Smooth muscle cell (in vitro differentiated cells): ENCODE data around the gene YIPF1. TPM values are rescaled to one million over a fixed set of nuclear protein-coding genes. Genes with fewer than 3 reads are reported as not detected.
A peak's percentile ranks its signal among the peaks of the same experiment; 100 is the strongest.
"Not testable (repeated sequence)": the region's sequence is repeated elsewhere in the genome, so short reads cannot be mapped to it uniquely, and the experiment has no call there.

Experiments used
- DNase-seq: peaks from one replicate; lab custom pipeline; 2025; ENCODE audit not compliant: unreplicated experiment; lab: John Stamatoyannopoulos, UW
- H2AFZ ChIP-seq: fragments of 200-600 bp; sonication (generic); 2 replicates; pipeline ENCODE4 v1.6.0; 2016; ENCODE audit warnings: antibody characterized with exemption, low read depth, mild to moderate bottlenecking
- H3F3A ChIP-seq: fragments of 200-600 bp; sonication (generic); 2 replicates; pipeline ENCODE4 v1.6.0; 2017; ENCODE audit warnings: antibody characterized with exemption, low read depth
- H3K27ac ChIP-seq: fragments of 200-600 bp; sonication (generic); 2 replicates; pipeline ENCODE4 v1.5.1; 2016; ENCODE audit warnings: low read depth, mild to moderate bottlenecking
- H3K27me3 ChIP-seq: fragments of 200-600 bp; sonication (generic); 2 replicates; pipeline ENCODE4 v1.6.1; 2016; ENCODE audit warnings: low read depth, mild to moderate bottlenecking
- H3K36me3 ChIP-seq: fragments of 200-600 bp; sonication (generic); 2 replicates; pipeline ENCODE4 v1.5.1; 2016; ENCODE audit warnings: low read depth
- H3K4me1 ChIP-seq: fragments of 200-600 bp; sonication (generic); 2 replicates; pipeline ENCODE4 v1.5.1; 2016; ENCODE audit warnings: low read depth
- H3K4me2 ChIP-seq: fragments of 200-600 bp; sonication (generic); 2 replicates; pipeline ENCODE4 v1.6.0; 2016; ENCODE audit warnings: mild to moderate bottlenecking
- H3K4me3 ChIP-seq: fragments of 200-600 bp; sonication (generic); 2 replicates; pipeline ENCODE4 v1.5.1; 2016; ENCODE audit warnings: mild to moderate bottlenecking
- H3K79me2 ChIP-seq: fragments of 200-600 bp; sonication (generic); 2 replicates; pipeline ENCODE4 v1.6.0; 2016; ENCODE audit warnings: low read depth, mild to moderate bottlenecking
- H3K9ac ChIP-seq: fragments of 200-600 bp; sonication (generic); 2 replicates; pipeline ENCODE4 v1.6.0; 2016; ENCODE audit warnings: low read depth
- H3K9me3 ChIP-seq: fragments of 200-600 bp; sonication (generic); replicated peaks from 2 replicates; pipeline ENCODE4 v1.5.1; 2016; ENCODE audit warnings: low read depth
- H4K20me1 ChIP-seq: fragments of 200-600 bp; sonication (generic); 2 replicates; pipeline ENCODE4 v1.6.0; 2016; ENCODE audit warnings: low read depth
- CTCF ChIP-seq: fragments of 200-600 bp; sonication (generic); IDR thresholded peaks from 2 replicates; pipeline ENCODE4 v1.5.1; 2017; ENCODE audit warnings: borderline replicate concordance, mild to moderate bottlenecking, antibody characterized with exemption; ENCODE audit not compliant: insufficient read depth, poor library complexity, severe bottlenecking
- WGBS: methylation state at CpG from one replicate; pipeline ENCODE4 v1.1.7; 2016; ENCODE audit warnings: low lambda C conversion rate; 5-methylcytosine and 5-hydroxymethylcytosine counted together
- polyA plus RNA-seq: library from polyadenylated mRNA; unstranded; fragments of >200 nt; fragmentation: Nextera tagmentation; extraction: Ambion mirVana; gene quantifications from 2 replicates; pipeline ENCODE4 v1.2.1, GENCODE V29; 2016
- total RNA-seq: library from RNA; depleted of rRNA; stranded (reverse); fragments of >200 nt; gene quantifications from 2 replicates; pipeline ENCODE4 v1.2.3, GENCODE V29; 2014

The YIPF1 gene
- total and polyA plus RNA-seq, 2 experiments from 2014 or later: 32.4 to 45.9 TPM

- Histone ChIP-seq H3K36me3 (no peaks in the 10 kb centered on the region), H3K79me2 (no peaks in the 10 kb centered on the region), H2AFZ (no peak overlapping the region), H3K9ac (no peak overlapping the region), H3K4me1 (peaks cover 6% of the 10 kb centered on the region), H3K4me2 (no peak overlapping the region), H3K9me3 (no peaks in the 10 kb centered on the region), H3F3A (peaks cover 3% of the 10 kb centered on the region), H3K27me3 (no peaks in the 10 kb centered on the region), H3K27ac (no peak overlapping the region), H4K20me1 (no peaks in the 10 kb centered on the region), H3K4me3 (no peak overlapping the region)
- DNase-seq: no peak
- WGBS: 95% methylated on average over 2 of the region's 2 CpGs
- TF ChIP-seq CTCF: no peak
Measured at GRCh38 chr1:53891678-53892077, 2.1 kb upstream of the YIPF1 start.

- H2AFZ ChIP-seq: no peak overlapping the region
- H3K9me3 ChIP-seq: no peaks in the 10 kb centered on the region
- H3K36me3 ChIP-seq: no peaks in the 10 kb centered on the region
- no peak overlapping the region for H3K27ac ChIP-seq
- H3K4me2 ChIP-seq: no peak overlapping the region
- TF ChIP-seq CTCF: no peak
- no peak for DNase-seq
- peaks cover 6% of the 10 kb centered on the region for H3K4me1 ChIP-seq
- no peaks in the 10 kb centered on the region for H3K27me3 ChIP-seq
- H3K4me3 ChIP-seq: no peak overlapping the region
- no peak overlapping the region for H3K9ac ChIP-seq
- 85% methylated on average over 2 of the region's 2 CpGs for whole genome bisulfite sequencing
- no peaks in the 10 kb centered on the region for H4K20me1 ChIP-seq
- peaks cover 3% of the 10 kb centered on the region for H3F3A ChIP-seq
- no peaks in the 10 kb centered on the region for H3K79me2 ChIP-seq
Measured at GRCh38 chr1:53891018-53891417, 1.4 kb upstream of the YIPF1 start.

- H3K4me3 ChIP-seq: peak overlapping the region; percentile 90
- no peaks in the 10 kb centered on the region for H3K27me3 ChIP-seq
- H3K4me2 ChIP-seq: peak overlapping the region; percentile 80
- peak overlapping the region; percentile 90 for H3K9ac ChIP-seq
- H3K36me3 ChIP-seq: no peaks in the 10 kb centered on the region
- H3F3A ChIP-seq: peaks cover 3% of the 10 kb centered on the region
- H2AFZ ChIP-seq: peak overlapping the region; percentile 97
- TF ChIP-seq CTCF: no peak
- DNase-seq: no peak
- peaks cover 6% of the 10 kb centered on the region for H3K4me1 ChIP-seq
- H3K9me3 ChIP-seq: no peaks in the 10 kb centered on the region
- WGBS: 89% methylated on average over 7 of the region's 7 CpGs
- peak overlapping the region; percentile 93 for H3K27ac ChIP-seq
- no peaks in the 10 kb centered on the region for H4K20me1 ChIP-seq
- H3K79me2 ChIP-seq: no peaks in the 10 kb centered on the region
Measured at GRCh38 chr1:53890522-53890941, 935 bp upstream of the YIPF1 start.

- H3K27me3 ChIP-seq: no peaks in the 10 kb centered on the region
Measured at GRCh38 chr1:53888681-53889080, 916 bp downstream of the YIPF1 start.

GRCh38 chr1:53883600-53883999, 6.0 kb downstream of the YIPF1 start:
- not testable (repeated sequence) for H3K27ac ChIP-seq, H2AFZ ChIP-seq, DNase-seq, H3K4me2 ChIP-seq, H3K4me3 ChIP-seq, H3K79me2 ChIP-seq, H3K36me3 ChIP-seq, H3K4me1 ChIP-seq, H3K9ac ChIP-seq, H3K27me3 ChIP-seq, H4K20me1 ChIP-seq, H3F3A ChIP-seq, H3K9me3 ChIP-seq
- WGBS: 99% methylated on average over 6 of the region's 6 CpGs

More at GRCh38 chr1:53888681-53889080, 916 bp downstream of the YIPF1 start:
- Histone ChIP-seq H3K9ac (no peak overlapping the region), H3K4me1 (peaks cover 6% of the 10 kb centered on the region), H3K4me3 (peak overlapping the region; percentile 90), H3K27ac (no peak overlapping the region), H3K36me3 (no peaks in the 10 kb centered on the region), H3K79me2 (no peaks in the 10 kb centered on the region), H3K9me3 (no peaks in the 10 kb centered on the region), H4K20me1 (no peaks in the 10 kb centered on the region), H2AFZ (no peak overlapping the region), H3F3A (peaks cover 3% of the 10 kb centered on the region), H3K4me2 (peak overlapping the region; percentile 80)
- no peak for TF ChIP-seq CTCF
- 90% methylated on average over 2 of the region's 2 CpGs for WGBS
- no peak for DNase-seq

- H4K20me1 ChIP-seq, H3K4me3 ChIP-seq, H3K36me3 ChIP-seq, H3F3A ChIP-seq, H3K4me2 ChIP-seq, H3K9me3 ChIP-seq, DNase-seq, H3K27me3 ChIP-seq, H3K4me1 ChIP-seq, H3K27ac ChIP-seq, H2AFZ ChIP-seq, H3K9ac ChIP-seq, H3K79me2 ChIP-seq: not testable (repeated sequence)
- 97% methylated on average over 2 of the region's 2 CpGs for WGBS
Measured at GRCh38 chr1:53881853-53882252, 7.7 kb downstream of the YIPF1 start.
